Endodermal cell (in vitro differentiated cells): ENCODE data around the gene ITFG1. TPM values are rescaled to one million over a fixed set of nuclear protein-coding genes. Genes with fewer than 3 reads are reported as not detected.

Source experiments
- DNase-seq: peaks from one replicate; pipeline ENCODE4 v3.0.0-alpha.2; 2017
- H3K27ac ChIP-seq: 2 replicates; pipeline ENCODE4 v1.5.1; 2013; ENCODE audit warnings: mild to moderate bottlenecking, low read depth, low read length, moderate library complexity
- H3K27me3 ChIP-seq: 2 replicates; pipeline ENCODE4 v1.6.1; 2013; ENCODE audit warnings: mild to moderate bottlenecking, low read length, moderate library complexity; ENCODE audit not compliant: insufficient read depth, control insufficient read depth, poor library complexity, severe bottlenecking
- H3K36me3 ChIP-seq: 2 replicates; pipeline ENCODE4 v1.7.0; 2013; ENCODE audit warnings: mild to moderate bottlenecking, low read length, moderate library complexity; ENCODE audit not compliant: control insufficient read depth, insufficient read depth
- H3K4me1 ChIP-seq: one replicate; pipeline ENCODE4 v1.7.0; 2013; ENCODE audit warnings: low read length; ENCODE audit not compliant: control insufficient read depth, insufficient read depth
- H3K4me3 ChIP-seq: 2 replicates; pipeline ENCODE4 v1.5.1; 2013; ENCODE audit warnings: mild to moderate bottlenecking, low read length, moderate library complexity
- H3K9ac ChIP-seq: 2 replicates; pipeline ENCODE4 v1.6.1; 2013; ENCODE audit warnings: mild to moderate bottlenecking, low read length, moderate library complexity; ENCODE audit not compliant: poor library complexity, severe bottlenecking; ENCODE audit errors: extremely low read depth
- H3K9me3 ChIP-seq: 2 replicates; pipeline ENCODE4 v1.6.1; 2013; ENCODE audit warnings: mild to moderate bottlenecking, low read length, moderate library complexity; ENCODE audit not compliant: control insufficient read depth
- H3K27ac Mint-ChIP-seq: 2 replicates; pipeline ENCODE4 v1.8.0; 2020; ENCODE audit warnings: mixed read lengths
- H3K27me3 Mint-ChIP-seq: 2 replicates; pipeline ENCODE4 v1.8.0; 2021; ENCODE audit warnings: mild to moderate bottlenecking, mixed read lengths; ENCODE audit not compliant: insufficient read depth
- H3K36me3 Mint-ChIP-seq: 2 replicates; pipeline ENCODE4 v1.8.0; 2020; ENCODE audit warnings: low read depth, mixed read lengths
- H3K4me1 Mint-ChIP-seq: 2 replicates; pipeline ENCODE4 v1.8.0; 2020; ENCODE audit warnings: mixed read lengths
- H3K4me3 Mint-ChIP-seq: 2 replicates; pipeline ENCODE4 v1.8.0; 2020; ENCODE audit warnings: mild to moderate bottlenecking, moderate library complexity, mixed read lengths
- H3K9me3 Mint-ChIP-seq: 2 replicates; pipeline ENCODE4 v1.8.0; 2020; ENCODE audit warnings: mild to moderate bottlenecking, mixed read lengths
- WGBS, 2 experiments: methylation state at CpG; one replicate each; pipeline versions ENCODE4 v1.1.5 to v1.1.7; 2013; ENCODE audit warnings: missing lambda C conversion rate in 2 of 2, mixed read lengths in 1 of 2; ENCODE audit not compliant: insufficient coverage in 1 of 2, insufficient read length in 1 of 2; 5-methylcytosine and 5-hydroxymethylcytosine counted together
- total RNA-seq, 2 donors: library from RNA; stranded (reverse); fragmentation: NEBNext Ultra II Directional in 1 of 2; extraction: Animal tissue kit (Norgen Biotek cat#: 25700) in 1 of 2; gene quantifications; 2 replicates in 1 of 2; 3 replicates in 1 of 2; pipeline ENCODE4 v1.2.1, GENCODE V29; 2021
- TF ChIP-seq, protein P1 (sequence below): fragments of 200-600 bp; sonication (generic); conservative IDR thresholded peaks from 2 replicates; pipeline ENCODE4 v1.5.0; 2021; ENCODE audit warnings: antibody characterized with exemption, mild to moderate bottlenecking

Gene ITFG1
- total RNA-seq, 2 donors from 2014 or later, result 35.6 to 40.0 TPM

GRCh38 chr16:47458331-47458730 is 2.5 kb downstream of the ITFG1 start:
- H3K4me3 Mint-ChIP-seq, result no peak overlapping the region
- no peaks in the 10 kb centered on the region for H3K9me3 Mint-ChIP-seq
- TF ChIP-seq, protein P1, sequence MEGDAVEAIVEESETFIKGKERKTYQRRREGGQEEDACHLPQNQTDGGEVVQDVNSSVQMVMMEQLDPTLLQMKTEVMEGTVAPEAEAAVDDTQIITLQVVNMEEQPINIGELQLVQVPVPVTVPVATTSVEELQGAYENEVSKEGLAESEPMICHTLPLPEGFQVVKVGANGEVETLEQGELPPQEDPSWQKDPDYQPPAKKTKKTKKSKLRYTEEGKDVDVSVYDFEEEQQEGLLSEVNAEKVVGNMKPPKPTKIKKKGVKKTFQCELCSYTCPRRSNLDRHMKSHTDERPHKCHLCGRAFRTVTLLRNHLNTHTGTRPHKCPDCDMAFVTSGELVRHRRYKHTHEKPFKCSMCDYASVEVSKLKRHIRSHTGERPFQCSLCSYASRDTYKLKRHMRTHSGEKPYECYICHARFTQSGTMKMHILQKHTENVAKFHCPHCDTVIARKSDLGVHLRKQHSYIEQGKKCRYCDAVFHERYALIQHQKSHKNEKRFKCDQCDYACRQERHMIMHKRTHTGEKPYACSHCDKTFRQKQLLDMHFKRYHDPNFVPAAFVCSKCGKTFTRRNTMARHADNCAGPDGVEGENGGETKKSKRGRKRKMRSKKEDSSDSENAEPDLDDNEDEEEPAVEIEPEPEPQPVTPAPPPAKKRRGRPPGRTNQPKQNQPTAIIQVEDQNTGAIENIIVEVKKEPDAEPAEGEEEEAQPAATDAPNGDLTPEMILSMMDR, result no peak
- Histone ChIP-seq H3K9me3 (no peaks in the 10 kb centered on the region), H3K4me3 (no peak overlapping the region), H3K4me1 (no peaks in the 10 kb centered on the region), H3K27me3 (no peaks in the 10 kb centered on the region), H3K9ac (no peak overlapping the region), H3K36me3 (peaks cover 28% of the 10 kb centered on the region), H3K27ac (no peak overlapping the region)
- H3K27me3 Mint-ChIP-seq, result no peaks in the 10 kb centered on the region
- H3K27ac Mint-ChIP-seq, result no peak overlapping the region
- WGBS, 2 experiments, result 71 to 93% methylated on average over 1 to 2 of the region's 2 CpGs
- no peak for DNase-seq
- H3K4me1 Mint-ChIP-seq, result peaks cover 22% of the 10 kb centered on the region
- peaks cover 30% of the 10 kb centered on the region for H3K36me3 Mint-ChIP-seq

GRCh38 chr16:47449788-47450187 is 11.1 kb downstream of the ITFG1 start:
- H3K27ac Mint-ChIP-seq, result no peak overlapping the region
- H3K4me1 ChIP-seq, result no peaks in the 10 kb centered on the region
- 86 to 99% methylated on average over 2 of the region's 3 CpGs for WGBS, 2 experiments

DNA sequence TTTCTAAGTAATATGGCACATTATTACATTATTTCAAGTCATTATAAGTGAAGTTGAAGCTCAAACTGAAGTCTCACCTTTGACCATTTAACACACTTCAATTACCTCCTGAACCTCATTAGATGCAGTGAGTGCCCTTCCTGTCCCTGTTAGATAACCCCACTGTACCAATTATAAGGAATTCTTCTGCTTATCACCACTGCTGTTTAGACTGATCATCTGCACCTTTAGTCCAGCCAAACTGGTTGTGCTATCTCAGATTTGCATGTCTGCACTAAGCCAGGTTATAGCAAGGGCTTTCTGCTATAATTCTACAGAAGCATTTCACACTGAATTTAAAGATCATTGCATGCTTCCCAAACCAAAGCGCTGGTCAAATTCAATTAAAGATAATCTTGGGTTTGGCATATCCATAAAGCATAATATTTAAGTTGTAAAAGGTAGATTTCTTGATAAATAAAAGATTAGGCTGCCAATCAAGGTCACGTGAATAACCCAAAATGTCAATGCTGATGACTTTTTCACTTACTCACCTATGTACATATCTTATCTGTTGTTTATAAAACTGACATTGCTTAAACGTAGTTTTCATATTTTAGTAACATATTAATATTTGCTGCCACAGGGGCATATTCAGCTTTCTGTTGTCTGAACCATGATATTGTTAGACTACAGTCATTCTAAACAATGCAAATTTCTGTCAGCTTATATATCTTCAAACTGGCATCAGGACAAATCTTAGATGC is 11.9 kb downstream of the ITFG1 start:
- no peaks in the 10 kb centered on the region for H3K9me3 Mint-ChIP-seq
- no peaks in the 10 kb centered on the region for H3K4me1 Mint-ChIP-seq
- Histone ChIP-seq H3K4me1 (no peaks in the 10 kb centered on the region), H3K9ac (no peak overlapping the region), H3K9me3 (no peaks in the 10 kb centered on the region), H3K27ac (no peak overlapping the region), H3K27me3 (no peaks in the 10 kb centered on the region), H3K4me3 (no peak overlapping the region), H3K36me3 (peaks cover 78% of the 10 kb centered on the region)
- H3K4me3 Mint-ChIP-seq, result no peak overlapping the region
- H3K27ac Mint-ChIP-seq, result no peak overlapping the region
- TF ChIP-seq, protein P1, result no peak
- WGBS, 2 experiments, result 100% methylated on average over 2 to 3 of the region's 3 CpGs
- H3K27me3 Mint-ChIP-seq, result no peaks in the 10 kb centered on the region
- no peak for DNase-seq
- peaks cover 34% of the 10 kb centered on the region for H3K36me3 Mint-ChIP-seq

More at GRCh38 chr16:47449788-47450187, 11.1 kb downstream of the ITFG1 start:
- H3K36me3 ChIP-seq, result peaks cover 80% of the 10 kb centered on the region
- no peaks in the 10 kb centered on the region for H3K27me3 ChIP-seq
- DNase-seq, result no peak
- H3K27ac ChIP-seq, result no peak overlapping the region
- no peaks in the 10 kb centered on the region for H3K9me3 ChIP-seq
- H3K9me3 Mint-ChIP-seq, result no peaks in the 10 kb centered on the region
- no peak overlapping the region for H3K4me3 ChIP-seq
- no peaks in the 10 kb centered on the region for H3K4me1 Mint-ChIP-seq
- no peak overlapping the region for H3K4me3 Mint-ChIP-seq
- H3K27me3 Mint-ChIP-seq, result no peaks in the 10 kb centered on the region
- TF ChIP-seq, protein P1, result no peak
- no peak overlapping the region for H3K9ac ChIP-seq
- peaks cover 36% of the 10 kb centered on the region for H3K36me3 Mint-ChIP-seq
